ENCODE results near the gene SMTN.

- TF ChIP-seq CTCF (conservative IDR thresholded peaks at IDR 0.05): no peak
- TF ChIP-seq ZFX (IDR thresholded peaks at IDR 0.05): no peak
Observed at GRCh38 chr22:31122196-31122531, 41.0 kb downstream of the SMTN start.
